GM21825 (cell line): Measurements from ENCODE around the gene ADSS1.
A peak's percentile ranks its signal among the peaks of the same experiment; 100 is the strongest.

ENCODE experiments used
- ATAC-seq: cut with Tn5 transposase; IDR thresholded peaks from one replicate; pipeline ENCODE4 v1.9.1; 2021; ENCODE audit warnings: mild to moderate bottlenecking, moderate library complexity; ENCODE audit not compliant: unreplicated experiment

Gene ADSS1

GRCh38 chr14:104723651-104724406 is at the start of gene ADSS1:
Gene ADSS1, plus strand, starts transcription at chr14:104724229. Its CDS starts 42 bp downstream, at chr14:104724271.
- peak; percentile 40 for ATAC-seq

DNA sequence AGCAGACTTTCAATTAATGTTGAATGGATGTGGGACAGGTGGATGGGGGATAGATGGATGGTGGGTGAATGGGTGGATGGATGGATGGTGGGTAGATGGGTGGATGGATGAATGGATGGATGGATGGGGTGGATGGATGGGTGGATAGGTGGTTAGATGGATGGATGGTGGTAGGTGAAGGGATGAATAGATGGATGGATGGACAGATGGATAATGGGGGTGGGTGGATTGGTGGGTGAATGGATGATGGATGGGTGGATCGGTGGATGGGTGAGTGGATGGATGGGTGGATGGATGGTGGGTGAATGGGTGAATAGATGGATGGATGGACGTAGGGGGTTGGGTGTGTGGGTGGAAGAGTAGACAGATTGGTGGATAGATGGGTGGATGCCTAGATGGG is 48.6 kb upstream of the ADSS1 start:
- no peak for ATAC-seq

DNA sequence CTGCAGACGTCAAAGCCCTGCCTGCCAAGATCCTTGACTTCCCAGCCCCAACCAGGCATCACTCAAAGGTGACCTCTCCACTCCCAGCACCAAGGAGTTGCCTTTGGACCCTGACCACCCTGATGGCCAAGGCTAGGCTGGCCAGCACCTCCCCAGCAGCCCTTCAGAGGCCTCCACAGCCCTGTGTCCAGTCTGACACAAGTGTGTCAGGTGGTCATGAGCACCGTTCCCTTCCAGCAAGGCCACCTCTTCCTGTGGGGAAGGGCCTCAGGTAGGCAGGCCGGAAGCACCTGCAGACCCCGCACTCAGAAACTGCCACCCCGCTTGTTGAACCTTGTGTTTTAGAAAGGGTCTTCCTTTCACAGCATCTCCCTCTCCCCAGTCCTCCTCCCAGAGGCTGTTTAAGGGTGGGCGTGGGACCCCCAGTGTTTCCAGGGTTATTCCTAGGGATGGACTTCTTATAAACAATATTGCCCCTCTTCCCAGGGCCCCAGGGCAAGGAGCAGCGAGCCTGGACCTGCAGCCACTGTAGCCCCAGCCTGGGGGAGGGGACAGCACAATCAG is 47.8 kb upstream of the ADSS1 start:
- ATAC-seq, result no peak

DNA sequence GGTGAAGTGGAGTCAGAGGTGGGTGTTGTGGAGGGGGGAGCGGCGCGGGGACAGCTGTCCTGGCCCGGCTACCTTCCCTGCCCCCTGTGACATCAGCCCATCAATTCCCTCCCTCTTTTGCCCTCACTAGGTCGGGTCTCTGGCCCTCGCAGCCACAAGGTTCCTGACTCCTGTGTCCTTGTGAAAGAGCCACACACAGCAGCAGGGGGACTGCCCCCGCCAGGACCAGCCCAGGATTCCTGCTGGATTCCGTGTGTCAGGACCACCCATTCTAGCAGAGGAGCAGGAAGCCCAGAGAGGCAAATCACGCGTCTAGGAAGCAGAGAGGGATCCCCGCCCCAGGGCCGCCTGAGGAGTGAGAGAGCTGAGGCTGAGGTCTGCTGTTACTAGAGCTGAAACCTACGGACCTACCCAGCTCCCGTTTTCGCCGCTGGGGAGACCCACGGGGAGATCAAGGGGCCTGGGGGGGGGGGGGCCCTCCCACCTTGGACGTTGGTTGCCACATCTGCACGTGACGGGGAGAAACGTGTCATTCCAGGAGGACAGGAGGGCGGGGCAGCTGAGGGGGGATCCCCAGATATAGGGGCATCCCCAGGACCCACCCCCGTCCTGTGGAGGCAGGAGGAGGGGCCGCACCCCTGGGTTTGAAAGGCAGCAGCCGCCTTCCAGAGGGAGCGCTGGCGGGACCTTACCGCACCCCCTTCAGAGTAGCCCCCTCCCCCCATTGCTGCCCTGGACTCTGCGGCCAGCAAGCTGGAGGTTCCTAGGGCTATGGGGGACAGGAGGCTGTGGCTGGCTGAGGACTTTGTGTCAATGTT is 47.1 kb upstream of the ADSS1 start:
- peak; percentile 35 for ATAC-seq

GRCh38 chr14:104677512-104678332 is 46.3 kb upstream of the ADSS1 start:
- peak; percentile 45 for ATAC-seq

- ATAC-seq, result no peak
These were observed 45.7 kb upstream of the ADSS1 start for GRCh38 chr14:104678346-104678745.

GRCh38 chr14:104678901-104679705 is 44.9 kb upstream of the ADSS1 start:
- no peak for ATAC-seq

DNA sequence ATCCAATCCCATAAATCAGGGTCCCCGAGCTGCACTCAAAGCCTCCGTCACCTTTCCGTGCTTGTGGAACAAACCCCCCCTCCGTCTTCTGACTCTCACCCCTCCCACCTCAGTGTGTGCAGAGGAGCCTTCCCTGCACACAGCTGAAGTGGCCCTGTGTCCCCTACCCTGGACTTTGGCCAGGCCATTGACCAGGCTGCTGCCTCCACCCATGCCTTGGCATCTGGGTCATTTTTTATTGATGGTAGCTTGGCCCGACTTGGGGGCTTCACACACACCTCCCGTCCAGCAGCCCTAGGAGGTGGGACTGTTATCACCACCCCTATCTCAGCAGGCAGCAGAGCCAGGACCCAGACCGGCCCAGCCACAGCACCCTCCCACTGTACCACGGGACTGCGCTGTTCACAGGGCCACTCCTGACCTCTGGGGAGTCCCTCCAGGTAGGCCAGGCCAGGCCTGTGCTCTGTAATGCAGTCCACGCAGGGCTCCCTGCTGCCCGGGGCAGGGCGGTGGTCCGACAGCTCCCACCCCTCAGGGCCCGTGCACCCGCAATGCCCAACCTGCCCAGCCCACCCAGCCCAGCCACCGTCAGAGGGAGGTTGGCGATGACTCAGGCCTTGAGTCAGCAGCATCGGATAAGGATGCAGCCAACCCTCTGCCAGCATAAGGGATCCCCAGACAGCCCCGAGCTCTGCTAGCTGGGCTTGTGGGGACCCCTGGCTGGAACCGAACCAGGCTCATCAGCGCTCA is 43.8 kb upstream of the ADSS1 start:
- ATAC-seq, result no peak

DNA sequence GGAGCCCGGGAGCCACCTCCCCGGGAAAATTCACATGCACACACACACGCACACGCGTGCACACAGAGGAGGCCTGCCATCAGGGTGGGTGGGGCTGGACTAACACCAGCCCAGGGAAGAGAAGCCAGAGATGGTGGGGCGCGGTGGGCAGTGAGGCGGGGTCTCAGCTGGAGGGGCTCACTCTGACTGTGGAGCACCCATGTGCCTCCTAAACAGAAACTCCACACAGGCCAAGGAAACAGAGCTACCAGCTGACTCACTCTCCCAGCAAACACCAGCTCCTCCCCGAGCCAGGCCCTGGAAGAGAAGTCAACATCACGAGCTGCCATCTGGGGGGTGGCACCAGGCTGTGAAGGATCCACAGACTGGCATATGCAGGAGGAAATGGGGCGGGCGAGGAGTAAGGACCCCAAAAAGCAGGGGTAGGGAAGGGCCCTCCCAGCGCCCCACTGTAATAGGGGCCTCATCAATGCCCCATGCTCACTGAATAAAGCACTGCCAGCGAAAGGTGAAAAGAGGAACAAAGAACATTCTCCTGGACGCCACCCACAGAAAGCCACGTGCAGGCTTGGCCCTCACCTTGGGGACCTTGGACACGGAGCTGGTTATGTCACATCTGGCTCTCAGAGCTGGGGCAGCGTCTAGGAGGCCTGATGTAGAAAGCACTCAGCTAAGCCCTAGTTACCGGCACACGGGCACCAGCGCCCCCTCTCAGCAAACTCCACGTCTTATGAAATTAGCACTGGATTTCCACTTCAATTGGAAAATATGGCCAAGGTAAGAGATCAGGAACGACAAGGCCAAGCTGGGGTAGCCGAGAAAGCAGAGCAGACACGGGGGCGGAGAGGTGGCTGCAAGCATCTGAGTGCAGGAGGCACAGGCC is 43.0 kb upstream of the ADSS1 start:
- peak; percentile 46 for ATAC-seq

GRCh38 chr14:104681689-104682074 is 42.3 kb upstream of the ADSS1 start:
- ATAC-seq, result no peak

DNA sequence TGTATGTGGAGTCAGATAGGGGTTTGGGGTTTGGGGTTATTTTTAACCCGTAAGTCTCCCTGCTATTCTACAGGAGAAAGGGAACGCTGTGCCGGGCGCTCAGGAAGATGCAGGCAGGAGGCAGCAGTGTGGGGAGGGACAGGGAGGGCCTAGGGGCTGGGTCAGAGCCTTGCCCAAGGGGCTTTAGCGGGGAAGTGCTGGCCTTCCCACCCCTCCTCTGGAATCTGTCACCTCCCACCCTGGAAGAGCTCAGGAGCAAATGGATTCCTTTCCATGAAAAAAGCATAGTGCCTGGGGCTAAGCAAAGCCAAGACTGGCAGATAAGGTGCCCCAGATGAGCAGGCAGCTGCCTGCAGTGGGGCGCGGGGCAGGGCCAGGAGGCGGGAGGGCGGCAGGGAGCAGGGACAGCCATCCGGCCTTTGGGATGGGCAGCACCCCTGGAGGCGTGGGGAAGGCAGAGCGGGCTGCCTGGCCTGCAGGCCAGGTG is 41.9 kb upstream of the ADSS1 start:
- ATAC-seq, result no peak

- ATAC-seq, result no peak
These were observed 40.2 kb upstream of the ADSS1 start for GRCh38 chr14:104683653-104684448.

- ATAC-seq, result no peak
These were observed 39.6 kb upstream of the ADSS1 start for GRCh38 chr14:104684449-104684821.

DNA sequence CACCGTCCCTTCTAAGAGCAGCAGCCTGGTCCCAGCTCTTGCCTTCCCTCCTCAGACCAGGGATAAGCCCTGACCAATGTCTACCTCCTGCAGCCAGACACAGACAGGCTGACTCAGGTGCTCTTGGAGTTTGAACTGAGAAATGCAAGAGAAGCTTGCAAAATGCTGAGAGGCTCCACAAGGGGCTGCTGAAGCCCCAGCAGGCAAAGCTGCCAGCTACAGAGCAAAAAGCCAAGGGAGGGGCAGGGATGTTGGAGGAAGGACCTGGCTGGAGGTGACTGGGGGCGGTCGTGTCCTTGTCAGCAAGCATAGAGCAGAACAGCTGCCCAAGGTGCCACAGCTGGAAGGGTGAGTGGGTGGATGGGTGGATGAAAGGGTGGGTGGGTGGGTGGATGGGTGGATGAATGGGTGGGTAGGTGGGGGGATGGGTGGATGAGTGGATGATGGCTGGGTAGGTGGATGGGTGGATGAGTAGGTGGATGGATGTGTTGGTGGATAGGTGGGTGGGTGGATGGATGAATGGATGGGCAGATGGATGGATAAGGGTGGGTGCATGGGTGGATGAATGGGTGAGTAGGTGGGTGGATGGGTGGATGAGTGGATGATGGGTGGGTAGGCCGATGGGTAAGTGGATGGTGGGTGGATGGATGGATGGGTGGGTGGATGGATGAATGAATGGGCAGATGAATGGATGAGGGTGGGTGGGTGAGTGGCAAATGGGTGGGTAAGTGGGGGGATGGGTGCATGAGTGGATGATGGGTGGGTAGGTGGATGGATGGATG is 38.6 kb upstream of the ADSS1 start:
- ATAC-seq, result no peak

DNA sequence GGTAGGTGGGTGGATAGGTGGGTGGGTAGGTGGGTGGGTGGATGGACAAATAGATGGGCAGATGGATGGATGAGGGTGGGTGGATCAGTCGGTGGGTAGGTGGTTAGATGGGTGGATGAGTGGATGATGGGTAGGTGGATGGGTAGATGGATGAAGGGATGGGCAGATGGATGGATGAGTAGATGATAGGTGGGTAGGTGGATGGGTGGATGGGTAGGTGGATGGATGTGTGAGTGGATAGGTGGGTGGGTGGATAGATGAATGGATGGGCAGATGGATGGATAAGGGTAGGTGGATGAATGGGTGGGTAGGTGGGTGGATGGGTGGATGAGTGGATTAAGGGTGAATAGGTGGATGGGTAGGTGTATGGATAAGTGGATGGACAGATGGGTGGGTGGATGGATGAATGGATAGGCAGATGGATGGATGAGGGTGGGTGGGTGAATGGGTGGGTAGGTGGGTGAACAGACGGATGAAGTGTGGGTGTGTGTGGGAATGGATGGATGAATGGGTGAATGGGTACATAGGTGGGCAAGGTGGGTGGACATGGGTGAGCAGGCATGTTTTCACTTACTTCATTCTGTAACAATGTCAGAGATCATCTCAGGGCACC is 37.9 kb upstream of the ADSS1 start:
- ATAC-seq, result no peak
